Suprapubic skin (tissue), 4 donors: ENCODE results near the gene TWSG1. TPM values are rescaled to one million over a fixed set of nuclear protein-coding genes. Genes with fewer than 3 reads are reported as not detected.
"Not testable (repeated sequence)": the region's sequence is repeated elsewhere in the genome, so short reads cannot be mapped to it uniquely, and the experiment has no call there.

Experiments used
- DNase-seq, 2 donors: peaks; one replicate each; pipeline ENCODE4 v3.0.0-alpha.2; 2019; ENCODE audit warnings: low spot score in 2 of 2
- H3K27ac ChIP-seq: fragments of 200-600 bp; sonication (generic); one replicate; pipeline ENCODE4 v1.5.1; 2019
- H3K27me3 ChIP-seq: fragments of 200-600 bp; sonication (generic); one replicate; pipeline ENCODE4 v1.5.1; 2019
- H3K36me3 ChIP-seq: fragments of 200-600 bp; sonication (generic); one replicate; pipeline ENCODE4 v1.5.1; 2019
- H3K4me1 ChIP-seq: fragments of 200-600 bp; sonication (generic); one replicate; pipeline ENCODE4 v1.5.1; 2019
- H3K4me3 ChIP-seq: fragments of 200-600 bp; sonication (generic); one replicate; pipeline ENCODE4 v1.5.1; 2019; ENCODE audit warnings: mild to moderate bottlenecking
- H3K9me3 ChIP-seq: fragments of 200-600 bp; sonication (generic); one replicate; pipeline ENCODE4 v1.5.1; 2019
- EP300 ChIP-seq: sonication (generic); formaldehyde crosslinking; IDR thresholded peaks from one replicate; pipeline ENCODE4 v1.6.1; 2017; ENCODE audit warnings: antibody characterized with exemption
- POLR2A ChIP-seq, 2 donors: fragments of 450-650 bp; IDR thresholded peaks; one replicate each; pipeline ENCODE4 v1.6.1; 2017; ENCODE audit warnings: antibody characterized with exemption in 2 of 2, mild to moderate bottlenecking in 2 of 2, moderate library complexity in 2 of 2
- POLR2AphosphoS5 ChIP-seq, 3 donors: sonication (generic); formaldehyde crosslinking; IDR thresholded peaks; one replicate each; pipeline ENCODE4 v1.6.1; 2017; ENCODE audit warnings: antibody characterized with exemption in 3 of 3
- WGBS: methylation state at CpG from one replicate; pipeline ENCODE4 v1.1.5; 2018; 5-methylcytosine and 5-hydroxymethylcytosine counted together
- total RNA-seq, 4 donors: library from RNA; depleted of rRNA; stranded (reverse); fragments of >200 nt; gene quantifications; one replicate each; pipeline ENCODE4 v1.1.0, GENCODE V29; 2016
- TF ChIP-seq, protein P1 (sequence below), 2 donors: fragments of 200-600 bp in 1 of 2; fragments of 450-650 bp in 1 of 2; sonication (generic) in 1 of 2; IDR thresholded peaks; one replicate each; pipeline ENCODE4 v1.5.1; 2016 to 2019; ENCODE audit warnings: antibody characterized with exemption in 2 of 2, mild to moderate bottlenecking in 1 of 2, moderate library complexity in 1 of 2

The TWSG1 gene
- total RNA-seq, 4 donors from 2014 or later, result 18.7 to 41.6 (median 26.1) TPM

DNA sequence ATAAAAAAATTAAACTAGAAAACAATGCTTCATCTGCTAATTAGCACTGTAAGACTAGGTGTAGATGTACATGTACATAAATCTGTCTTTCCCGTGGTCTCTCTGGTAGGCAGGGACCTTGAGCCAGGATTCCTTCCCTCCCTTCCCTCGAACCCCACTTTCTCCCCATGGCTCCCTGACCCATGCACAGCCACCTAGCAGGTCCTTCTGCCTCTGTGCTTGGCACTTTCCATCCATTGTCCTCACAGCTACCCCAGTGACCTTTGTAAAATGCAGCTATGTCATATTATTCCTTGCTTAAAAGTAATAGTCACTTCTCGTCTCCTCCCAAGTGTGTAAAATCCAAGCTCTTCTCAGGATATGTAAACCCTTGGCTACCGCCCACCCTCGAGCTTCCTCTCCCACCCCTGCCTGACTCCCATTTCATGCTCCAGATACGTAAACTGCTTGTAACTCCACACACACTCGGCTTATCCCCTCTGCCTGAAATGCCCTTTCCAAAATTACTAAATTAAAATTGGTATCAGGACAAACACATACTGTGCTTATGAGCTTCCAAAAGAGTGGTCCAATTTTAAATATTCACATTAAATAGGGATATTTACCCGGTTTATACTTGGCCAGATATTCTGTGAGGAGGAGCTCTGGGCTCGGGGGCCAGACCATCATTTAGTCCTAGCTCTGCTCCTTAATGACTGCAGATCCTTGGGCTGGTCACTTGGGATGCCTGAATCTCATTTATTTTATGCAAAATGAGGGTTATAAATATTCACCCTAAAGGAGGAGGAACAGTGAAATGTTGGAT lies 86.7 kb downstream of the TWSG1 start:
- Histone ChIP-seq H3K9me3 (peaks cover 4% of the 10 kb centered on the region), H3K36me3 (no peaks in the 10 kb centered on the region), H3K27me3 (no peaks in the 10 kb centered on the region), H3K4me1 (peaks cover 21% of the 10 kb centered on the region), H3K27ac (no peak overlapping the region), H3K4me3 (no peak overlapping the region)
- TF ChIP-seq POLR2AphosphoS5 (IDR thresholded peaks at IDR 0.05), result no peak
- no peak for TF ChIP-seq EP300
- no peak for TF ChIP-seq POLR2A (IDR thresholded peaks at IDR 0.05)
- TF ChIP-seq, protein P1, sequence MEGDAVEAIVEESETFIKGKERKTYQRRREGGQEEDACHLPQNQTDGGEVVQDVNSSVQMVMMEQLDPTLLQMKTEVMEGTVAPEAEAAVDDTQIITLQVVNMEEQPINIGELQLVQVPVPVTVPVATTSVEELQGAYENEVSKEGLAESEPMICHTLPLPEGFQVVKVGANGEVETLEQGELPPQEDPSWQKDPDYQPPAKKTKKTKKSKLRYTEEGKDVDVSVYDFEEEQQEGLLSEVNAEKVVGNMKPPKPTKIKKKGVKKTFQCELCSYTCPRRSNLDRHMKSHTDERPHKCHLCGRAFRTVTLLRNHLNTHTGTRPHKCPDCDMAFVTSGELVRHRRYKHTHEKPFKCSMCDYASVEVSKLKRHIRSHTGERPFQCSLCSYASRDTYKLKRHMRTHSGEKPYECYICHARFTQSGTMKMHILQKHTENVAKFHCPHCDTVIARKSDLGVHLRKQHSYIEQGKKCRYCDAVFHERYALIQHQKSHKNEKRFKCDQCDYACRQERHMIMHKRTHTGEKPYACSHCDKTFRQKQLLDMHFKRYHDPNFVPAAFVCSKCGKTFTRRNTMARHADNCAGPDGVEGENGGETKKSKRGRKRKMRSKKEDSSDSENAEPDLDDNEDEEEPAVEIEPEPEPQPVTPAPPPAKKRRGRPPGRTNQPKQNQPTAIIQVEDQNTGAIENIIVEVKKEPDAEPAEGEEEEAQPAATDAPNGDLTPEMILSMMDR (IDR thresholded peaks at IDR 0.05), result no peak
- DNase-seq, result no peak
- 87% methylated on average over 9 of the region's 9 CpGs for WGBS

DNA sequence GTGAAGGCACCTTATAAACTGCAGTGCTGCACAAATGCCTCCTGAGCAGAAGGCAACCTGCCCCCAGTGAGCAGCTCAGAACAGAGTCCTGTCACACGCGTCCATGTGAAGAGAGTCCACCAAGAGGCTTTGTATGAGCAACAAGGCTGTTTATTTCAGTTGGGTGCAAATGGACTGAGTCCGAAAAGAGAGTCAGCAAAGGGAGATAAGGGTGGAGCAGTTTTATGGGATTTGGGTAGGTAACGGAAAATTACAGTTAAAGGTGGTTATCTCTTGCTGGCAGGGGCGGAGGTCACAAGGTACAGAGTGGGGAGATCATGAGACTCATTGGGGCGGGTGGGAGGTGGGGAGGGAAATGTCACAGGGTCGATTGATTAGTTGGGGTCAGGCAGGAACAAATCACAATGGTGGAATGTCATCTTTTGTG lies 87.3 kb downstream of the TWSG1 start:
- TF ChIP-seq, protein P1 (IDR thresholded peaks at IDR 0.05), result no peak
- TF ChIP-seq POLR2A (IDR thresholded peaks at IDR 0.05) (no peak), EP300 (no peak), POLR2AphosphoS5 (IDR thresholded peaks at IDR 0.05) (no peak)
- H3K27me3 ChIP-seq, result no peaks in the 10 kb centered on the region
- peaks cover 4% of the 10 kb centered on the region for H3K9me3 ChIP-seq
- no peak overlapping the region for H3K27ac ChIP-seq
- WGBS, result 90% methylated on average over 7 of the region's 7 CpGs
- no peaks in the 10 kb centered on the region for H3K36me3 ChIP-seq
- no peak for DNase-seq
- peaks cover 20% of the 10 kb centered on the region for H3K4me1 ChIP-seq
- H3K4me3 ChIP-seq, result no peak overlapping the region

DNA sequence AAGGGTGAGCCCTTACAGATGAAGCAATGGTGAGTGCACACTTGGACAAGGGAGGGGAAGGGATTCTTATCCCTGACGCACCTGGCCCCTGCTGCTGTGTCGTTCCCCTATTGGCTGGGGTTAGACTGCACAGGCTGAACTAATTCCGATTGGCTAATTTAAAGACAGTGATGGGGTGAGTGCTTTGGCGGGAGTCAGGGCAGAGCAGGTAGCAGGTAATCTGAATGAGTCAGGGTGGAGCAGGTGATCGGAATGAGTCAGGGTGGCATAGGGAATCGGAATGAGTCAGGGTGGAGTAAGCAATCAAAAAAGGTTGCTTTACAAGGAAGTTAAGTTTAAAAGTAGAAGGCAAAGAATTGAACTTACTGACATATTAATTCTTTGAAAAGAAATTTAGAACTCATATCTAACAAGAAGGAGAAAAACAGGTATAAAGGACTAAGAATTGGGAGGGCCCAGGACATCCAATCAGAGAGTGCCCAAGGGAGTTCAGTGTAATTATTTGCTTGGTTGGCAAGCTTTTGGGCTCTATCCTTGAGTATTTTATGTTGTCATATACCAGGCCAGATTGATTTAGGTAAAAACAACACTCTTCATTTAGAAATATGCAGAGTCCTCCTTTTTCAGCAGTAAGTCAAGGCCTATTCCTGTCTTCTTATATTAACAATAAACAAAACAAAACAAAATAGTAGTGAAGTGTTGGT lies 88.4 kb downstream of the TWSG1 start:
- Histone ChIP-seq H3K4me3 (no peak overlapping the region), H3K27ac (peak overlapping the region; percentile 78), H3K36me3 (no peaks in the 10 kb centered on the region), H3K4me1 (peaks cover 17% of the 10 kb centered on the region), H3K9me3 (peaks cover 4% of the 10 kb centered on the region), H3K27me3 (no peaks in the 10 kb centered on the region)
- no peak for DNase-seq
- no peak for TF ChIP-seq POLR2A (IDR thresholded peaks at IDR 0.05)
- TF ChIP-seq POLR2AphosphoS5 (IDR thresholded peaks at IDR 0.05), result no peak
- TF ChIP-seq EP300, result no peak
- TF ChIP-seq, protein P1 (IDR thresholded peaks at IDR 0.05), result no peak
- 60% methylated on average over 6 of the region's 6 CpGs for WGBS

DNA sequence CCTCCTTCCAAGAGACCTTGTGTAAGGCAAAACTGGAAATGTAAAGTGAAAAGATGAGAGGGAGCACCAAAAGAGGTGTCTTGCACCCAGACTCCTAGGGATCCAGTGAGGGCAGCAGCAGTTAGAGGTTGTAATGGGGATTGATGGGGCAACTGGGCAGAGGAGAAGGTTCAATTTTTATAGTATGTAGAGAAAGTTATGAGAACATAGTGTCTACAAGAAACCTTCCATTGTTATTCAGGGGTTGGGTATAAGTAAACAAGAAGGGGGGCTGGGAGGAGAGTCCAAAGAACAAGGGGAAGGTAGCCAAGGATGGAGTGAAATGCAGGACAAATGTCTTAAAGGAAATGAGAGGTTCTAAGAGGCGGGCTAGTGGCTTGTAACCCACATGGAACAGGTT lies 89.1 kb downstream of the TWSG1 start:
- H3K4me3 ChIP-seq, H3K27me3 ChIP-seq, H3K36me3 ChIP-seq, H3K9me3 ChIP-seq, DNase-seq: not testable (repeated sequence)
- H3K27ac ChIP-seq, result peak overlapping the region; percentile 78
- WGBS, result 92% methylated on average over 1 of the region's 1 CpG
- peaks cover 17% of the 10 kb centered on the region for H3K4me1 ChIP-seq

DNA sequence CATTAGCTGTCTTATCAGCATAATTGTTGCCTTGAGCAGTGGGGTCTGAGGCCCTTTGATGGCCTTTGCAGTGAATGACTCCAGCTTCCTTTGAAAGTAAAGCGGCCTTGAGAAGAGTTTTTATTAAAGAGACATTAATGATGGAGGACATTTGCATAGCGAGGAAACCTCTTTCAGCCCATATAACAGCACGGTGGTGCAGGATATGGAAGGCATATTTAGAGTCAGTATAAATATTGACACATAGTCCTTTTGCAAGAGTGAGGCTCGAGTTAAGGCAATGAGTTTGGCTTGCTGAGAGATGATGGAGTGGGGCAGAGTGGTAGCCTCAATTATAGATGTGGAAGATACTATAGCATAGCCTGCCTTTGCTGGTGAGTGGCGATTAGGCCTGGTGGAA lies 89.7 kb downstream of the TWSG1 start:
- WGBS, result 87% methylated on average over 5 of the region's 5 CpGs
- H3K4me3 ChIP-seq, H3K27ac ChIP-seq, DNase-seq, H3K27me3 ChIP-seq, H3K9me3 ChIP-seq, H3K36me3 ChIP-seq: not testable (repeated sequence)
- peaks cover 21% of the 10 kb centered on the region for H3K4me1 ChIP-seq

DNA sequence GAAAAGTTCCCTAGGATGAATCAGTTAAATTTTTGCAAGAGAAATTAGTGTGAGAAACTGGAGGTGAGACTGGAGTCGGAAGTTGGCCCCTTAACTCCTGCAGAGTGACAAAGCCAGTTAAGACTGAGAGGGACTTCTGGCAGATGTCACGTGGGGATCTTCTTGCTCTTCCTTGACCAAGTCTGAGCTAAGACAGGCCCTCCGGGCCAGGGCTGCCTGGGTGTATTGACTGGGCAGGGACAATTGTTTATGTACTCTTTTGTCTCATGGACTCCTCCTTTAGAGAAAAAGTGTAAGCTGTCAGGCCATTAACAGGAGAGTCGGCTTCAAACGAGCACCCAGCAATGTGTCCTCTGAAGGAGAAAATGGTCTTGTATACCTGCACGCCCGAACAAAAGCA lies 92.2 kb downstream of the TWSG1 start:
- Histone ChIP-seq H3K4me1 (peaks cover 37% of the 10 kb centered on the region), H3K27me3 (no peaks in the 10 kb centered on the region), H3K9me3 (peaks cover 4% of the 10 kb centered on the region), H3K4me3 (no peak overlapping the region), H3K27ac (peak overlapping the region; percentile 18), H3K36me3 (no peaks in the 10 kb centered on the region)
- DNase-seq, result no peak
- 82% methylated on average over 7 of the region's 7 CpGs for WGBS
- TF ChIP-seq EP300 (no peak), POLR2A (IDR thresholded peaks at IDR 0.05) (no peak), POLR2AphosphoS5 (IDR thresholded peaks at IDR 0.05) (no peak)
- TF ChIP-seq, protein P1 (IDR thresholded peaks at IDR 0.05), result no peak
